ENCODE results near the gene MLLT1.

DNA sequence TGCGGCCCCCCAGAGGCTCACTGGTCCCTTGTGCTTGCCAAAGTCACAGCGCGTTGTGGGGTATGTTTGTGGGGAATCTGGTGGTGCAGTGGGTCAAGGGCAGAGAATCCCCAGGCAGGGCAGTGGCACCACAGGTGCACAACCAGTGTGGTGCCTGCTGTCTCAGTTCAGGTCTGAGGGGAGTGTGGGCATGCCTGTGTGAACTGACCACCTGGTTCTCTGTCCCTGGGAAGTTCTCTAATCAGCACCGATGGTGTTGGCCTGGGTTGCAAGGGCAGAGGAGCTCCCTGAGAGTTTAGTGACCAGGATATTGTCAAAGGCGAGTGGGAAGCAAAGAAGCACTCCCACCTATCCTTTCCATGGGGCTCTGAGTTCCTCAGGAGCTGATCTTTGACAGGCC is 106.6 kb downstream of the MLLT1 start:
- TF ChIP-seq CTCF (IDR thresholded peaks at IDR 0.05; ENCODE audit: low read depth, low read length) (no peak), EZH2phosphoT487 (IDR thresholded peaks at IDR 0.05; ENCODE audit: low read depth) (no peak)
